PC-9 (cell line): ENCODE measurements around the gene MIER3. TPM values are rescaled to one million over a fixed set of nuclear protein-coding genes. Genes with fewer than 3 reads are reported as not detected.

Experiments
- BruUV-seq: library from RNA; stranded (reverse); fragments of 400-500 nt; replicated peaks from 2 replicates; lab custom pipeline; 2021; lab: Mats Ljungman, UMichigan
- CTCF ChIA-PET: fragments of 300-600 bp; sonication (Branson Sonifier 250); formaldehyde crosslinking; loops from one replicate; lab custom pipeline; 2022; ENCODE audit warnings: antibody characterized with exemption; lab: Charles Lee
- POLR2A ChIA-PET: fragments of 300-600 bp; sonication (Branson Sonifier 250); formaldehyde crosslinking; loops from one replicate; lab custom pipeline; 2022; ENCODE audit warnings: antibody characterized with exemption; ENCODE audit not compliant: unreplicated experiment; lab: Charles Lee
- DNase-seq, 2 experiments: peaks; one replicate each; pipeline versions ENCODE4 v3.0.0 to v3.0.0-alpha.2; 2015 to 2022; ENCODE audit warnings: mixed read lengths in 1 of 2
- H2AFZ ChIP-seq: fragments of 200-600 bp; sonication (generic); 2 replicates; pipeline ENCODE4 v1.8.1; 2017; ENCODE audit warnings: antibody characterized with exemption
- H3F3A ChIP-seq: fragments of 200-600 bp; sonication (generic); 2 replicates; pipeline ENCODE4 v1.8.1; 2017; ENCODE audit warnings: antibody characterized with exemption, mild to moderate bottlenecking, low read depth; ENCODE audit not compliant: insufficient read depth
- H3K27ac ChIP-seq: fragments of 200-600 bp; sonication (generic); 2 replicates; pipeline ENCODE4 v1.6.1; 2016; ENCODE audit warnings: mixed run types
- H3K27me3 ChIP-seq: fragments of 200-600 bp; sonication (generic); 2 replicates; pipeline ENCODE4 v1.6.1; 2016; ENCODE audit warnings: low read depth, mixed run types; ENCODE audit not compliant: insufficient read depth
- H3K36me3 ChIP-seq: fragments of 200-600 bp; sonication (generic); 2 replicates; pipeline ENCODE4 v1.6.1; 2016; ENCODE audit warnings: low read depth, mixed run types
- H3K4me1 ChIP-seq: fragments of 200-600 bp; sonication (generic); replicated peaks from 2 replicates; pipeline ENCODE4 v1.6.1; 2016; ENCODE audit warnings: mixed run types; ENCODE audit not compliant: insufficient read depth
- H3K4me2 ChIP-seq: fragments of 200-600 bp; sonication (generic); 2 replicates; pipeline ENCODE4 v1.6.1; 2017; ENCODE audit warnings: mixed run types
- H3K4me3 ChIP-seq: fragments of 200-600 bp; sonication (generic); 2 replicates; pipeline ENCODE4 v1.6.1; 2016; ENCODE audit warnings: mixed run types
- H3K79me2 ChIP-seq: fragments of 200-600 bp; sonication (generic); 2 replicates; pipeline ENCODE4 v1.6.1; 2017; ENCODE audit warnings: low read depth, mixed run types
- H3K9me2 ChIP-seq: fragments of 200-600 bp; sonication (generic); 2 replicates; pipeline ENCODE4 v1.8.1; 2017; ENCODE audit warnings: mild to moderate bottlenecking; ENCODE audit not compliant: insufficient read depth
- H3K9me3 ChIP-seq: fragments of 200-600 bp; sonication (generic); 2 replicates; pipeline ENCODE4 v1.8.1; 2016; ENCODE audit warnings: low read depth; ENCODE audit not compliant: insufficient read depth
- H4K20me1 ChIP-seq: fragments of 200-600 bp; sonication (generic); 2 replicates; pipeline ENCODE4 v1.8.1; 2017; ENCODE audit not compliant: insufficient read depth
- EZH2 ChIP-seq: fragments of 200-600 bp; sonication (generic); IDR thresholded peaks from 2 replicates; pipeline ENCODE4 v1.8.0; 2017; ENCODE audit warnings: antibody characterized with exemption, low read depth
- intact Hi-C: fragments of 100-400 bp; cut with micrococcal nuclease; formaldehyde crosslinking; loops from one replicate; pipeline ENCODE4 v1.10.0; 2022; ENCODE audit not compliant: unreplicated experiment
- total RNA-seq: library from RNA; stranded (reverse); gene quantifications from 2 replicates; pipeline ENCODE4 v1.2.3, GENCODE V29; 2021
- TF ChIP-seq, protein P1 (sequence below): fragments of 200-600 bp; sonication (generic); conservative IDR thresholded peaks from 2 replicates; pipeline ENCODE4 v1.6.1; 2017; ENCODE audit warnings: mixed run types, antibody characterized with exemption, mild to moderate bottlenecking, moderate library complexity

MIER3 gene
- total RNA-seq, 1 experiment from 2014 or later: 17.3 TPM

DNA sequence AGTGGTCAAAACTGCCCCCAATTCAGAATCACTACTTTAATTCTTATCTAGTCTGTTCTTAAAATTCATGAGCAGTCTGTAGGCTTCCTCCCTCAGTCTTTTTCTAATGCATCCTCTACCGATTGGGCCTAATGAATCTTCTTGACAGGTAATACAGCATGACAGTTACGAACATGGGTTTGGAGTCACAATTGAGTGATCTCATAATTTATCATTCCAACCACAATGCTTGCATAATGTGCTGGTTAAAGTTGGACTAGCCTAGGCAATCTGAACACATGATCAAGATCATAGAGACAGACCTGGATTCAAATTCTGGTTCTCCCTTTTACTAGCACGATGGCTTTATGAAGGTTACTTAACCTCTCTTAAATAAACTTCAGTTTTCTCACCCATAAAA is 75.6 kb downstream of the MIER3 start:
- TF ChIP-seq, protein P1, sequence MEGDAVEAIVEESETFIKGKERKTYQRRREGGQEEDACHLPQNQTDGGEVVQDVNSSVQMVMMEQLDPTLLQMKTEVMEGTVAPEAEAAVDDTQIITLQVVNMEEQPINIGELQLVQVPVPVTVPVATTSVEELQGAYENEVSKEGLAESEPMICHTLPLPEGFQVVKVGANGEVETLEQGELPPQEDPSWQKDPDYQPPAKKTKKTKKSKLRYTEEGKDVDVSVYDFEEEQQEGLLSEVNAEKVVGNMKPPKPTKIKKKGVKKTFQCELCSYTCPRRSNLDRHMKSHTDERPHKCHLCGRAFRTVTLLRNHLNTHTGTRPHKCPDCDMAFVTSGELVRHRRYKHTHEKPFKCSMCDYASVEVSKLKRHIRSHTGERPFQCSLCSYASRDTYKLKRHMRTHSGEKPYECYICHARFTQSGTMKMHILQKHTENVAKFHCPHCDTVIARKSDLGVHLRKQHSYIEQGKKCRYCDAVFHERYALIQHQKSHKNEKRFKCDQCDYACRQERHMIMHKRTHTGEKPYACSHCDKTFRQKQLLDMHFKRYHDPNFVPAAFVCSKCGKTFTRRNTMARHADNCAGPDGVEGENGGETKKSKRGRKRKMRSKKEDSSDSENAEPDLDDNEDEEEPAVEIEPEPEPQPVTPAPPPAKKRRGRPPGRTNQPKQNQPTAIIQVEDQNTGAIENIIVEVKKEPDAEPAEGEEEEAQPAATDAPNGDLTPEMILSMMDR: no peak
- no peak for TF ChIP-seq EZH2
- H3K9me2 ChIP-seq: no peaks in the 10 kb centered on the region
- no peaks in the 10 kb centered on the region for H3K9me3 ChIP-seq
- H3K27ac ChIP-seq: no peak overlapping the region
- H3K4me1 ChIP-seq: no peaks in the 10 kb centered on the region
- CTCF ChIA-PET: no interaction called here
- 0 out of 2 replicates have a peak, but pooled peaks cover 7% of the 10 kb centered on the region for H3K79me2 ChIP-seq
- BruUV-seq: no TSS peak
- H3K36me3 ChIP-seq: peaks cover 74% of the 10 kb centered on the region
- no peak overlapping the region for H2AFZ ChIP-seq
- POLR2A ChIA-PET: no interaction called here
- DNase-seq: no peak
- intact Hi-C loops: loop anchor here (10.0 kb wide), 1 partner anchor 942 kb away; no protein-coding TSS in a partner anchor
- no peaks in the 10 kb centered on the region for H3K27me3 ChIP-seq
- no peak overlapping the region for H3K4me2 ChIP-seq
- no peak overlapping the region for H3K4me3 ChIP-seq
- no peaks in the 10 kb centered on the region for H3F3A ChIP-seq
- H4K20me1 ChIP-seq: 0 out of 2 replicates have a peak, but pooled peaks cover 5% of the 10 kb centered on the region

DNA sequence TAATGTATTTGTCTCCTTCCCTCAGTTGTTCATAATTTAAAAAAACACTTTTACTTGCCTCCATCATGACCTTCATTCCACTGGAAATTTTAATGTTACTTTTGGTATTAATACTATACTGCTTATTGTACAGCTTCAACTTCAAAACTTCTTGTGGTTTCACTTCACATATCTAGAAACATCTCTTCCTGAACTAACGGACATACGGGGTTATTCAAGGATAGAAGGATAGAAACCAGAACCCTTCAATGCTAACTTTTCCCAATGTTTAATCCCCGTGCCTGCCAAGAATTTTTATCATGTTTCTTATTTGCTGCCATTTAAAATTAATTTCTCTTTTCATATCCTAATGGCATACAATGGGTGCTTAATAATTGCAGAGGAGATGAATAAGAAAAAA is 78.9 kb downstream of the MIER3 start:
- Histone ChIP-seq H3K9me3 (no peaks in the 10 kb centered on the region), H3K4me1 (no peaks in the 10 kb centered on the region), H4K20me1 (no peaks in the 10 kb centered on the region), H3K27ac (no peak overlapping the region), H3K9me2 (no peaks in the 10 kb centered on the region), H3K79me2 (peaks cover 12% of the 10 kb centered on the region; the same call in 1 of the 2 replicates), H2AFZ (no peak overlapping the region), H3K4me2 (no peak overlapping the region), H3K27me3 (no peaks in the 10 kb centered on the region), H3K4me3 (no peak overlapping the region), H3K36me3 (peaks cover 69% of the 10 kb centered on the region), H3F3A (no peaks in the 10 kb centered on the region)
- CTCF ChIA-PET: interaction anchor here (0.7 kb wide), 1 partner anchor 489 kb away, joined by 5 read pairs; no protein-coding TSS in a partner anchor
- TF ChIP-seq, protein P1: no peak
- TF ChIP-seq EZH2: no peak
- no peak for DNase-seq
- POLR2A ChIA-PET: no interaction called here
- BruUV-seq: no TSS peak
- intact Hi-C loops: loop anchor here (10.0 kb wide), 1 partner anchor 938 kb away; no protein-coding TSS in a partner anchor

DNA sequence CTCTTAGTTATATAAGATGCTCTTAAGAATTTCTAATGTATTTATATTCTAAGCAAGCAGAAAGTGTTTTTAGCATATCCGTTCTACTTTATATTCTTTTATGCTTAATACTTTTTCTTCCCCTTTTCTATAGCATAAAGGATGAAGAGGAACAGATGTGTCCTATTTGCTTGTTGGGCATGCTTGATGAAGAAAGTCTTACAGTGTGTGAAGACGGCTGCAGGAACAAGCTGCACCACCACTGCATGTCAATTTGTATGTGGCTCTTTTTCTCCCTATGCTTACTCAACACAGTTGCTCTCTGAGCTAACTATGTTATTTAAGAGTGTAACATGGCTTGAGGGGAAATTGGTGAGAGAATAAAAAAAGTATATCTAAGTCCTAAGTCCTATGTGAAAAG is 80.1 kb downstream of the MIER3 start:
- H4K20me1 ChIP-seq: no peaks in the 10 kb centered on the region
- H3K36me3 ChIP-seq: peaks cover 68% of the 10 kb centered on the region
- ChIA-PET POLR2A (interaction anchor here (0.6 kb wide), 1 partner anchor 22 kb away, joined by 3 read pairs; no protein-coding TSS in a partner anchor), CTCF (no interaction called here)
- H3K79me2 ChIP-seq: peaks cover 6% of the 10 kb centered on the region; the same call in 1 of the 2 replicates
- H3K4me3 ChIP-seq: no peak overlapping the region
- H3K27ac ChIP-seq: no peak overlapping the region
- H3K4me1 ChIP-seq: no peaks in the 10 kb centered on the region
- intact Hi-C loops: loop anchor here (10.0 kb wide), 1 partner anchor 937 kb away; no protein-coding TSS in a partner anchor
- TF ChIP-seq, protein P1: no peak
- TF ChIP-seq EZH2: no peak
- no peak overlapping the region for H3K4me2 ChIP-seq
- no peaks in the 10 kb centered on the region for H3K9me3 ChIP-seq
- no TSS peak for BruUV-seq
- H2AFZ ChIP-seq: no peak overlapping the region
- no peaks in the 10 kb centered on the region for H3F3A ChIP-seq
- H3K27me3 ChIP-seq: no peaks in the 10 kb centered on the region
- DNase-seq: no peak
- H3K9me2 ChIP-seq: no peaks in the 10 kb centered on the region

Other genes starting within 250 kb of the MIER3 start
- gene MAP3K1, start 136.6 kb downstream of the MIER3 start, total RNA-seq: 21.8 and 26.1 TPM in 2 replicates
- 6.5 and 7.3 TPM in 2 replicates for gene SETD9, start 42.5 kb downstream of the MIER3 start, total RNA-seq
- gene GPBP1, start 221.9 kb upstream of the MIER3 start, total RNA-seq: 62.4 and 75.0 TPM in 2 replicates